HEK293 (cell line): Measurements from ENCODE around the gene DNAH8.

Experiments
- GFI1B ChIP-seq: fragments of 450-650 bp; formaldehyde crosslinking; IDR thresholded peaks from 2 replicates; pipeline ENCODE4 v1.5.1; 2016; ENCODE audit warnings: missing biosample characterization, missing genetic modification characterization
- GLI2 ChIP-seq: fragments of 450-650 bp; formaldehyde crosslinking; IDR thresholded peaks from 2 replicates; pipeline ENCODE4; 2017; ENCODE audit warnings: missing biosample characterization, missing genetic modification characterization, low read depth, borderline replicate concordance
- HOXA7 ChIP-seq: sonication (generic); formaldehyde crosslinking; IDR thresholded peaks from 2 replicates; pipeline ENCODE4 v1.8.1; 2022; ENCODE audit warnings: missing genetic modification reagents, borderline replicate concordance
- INSM2 ChIP-seq: fragments of 450-650 bp; formaldehyde crosslinking; IDR thresholded peaks from 2 replicates; pipeline ENCODE4 v1.5.1; 2016; ENCODE audit warnings: missing biosample characterization, missing genetic modification characterization
- KLF1 ChIP-seq: fragments of 450-650 bp; formaldehyde crosslinking; IDR thresholded peaks from 2 replicates; pipeline ENCODE4 v1.5.1; 2016; ENCODE audit warnings: missing biosample characterization, missing genetic modification characterization
- PRDM1 ChIP-seq: fragments of 450-650 bp; formaldehyde crosslinking; IDR thresholded peaks from 2 replicates; pipeline ENCODE4; 2016; ENCODE audit warnings: missing biosample characterization, missing genetic modification characterization
- WT1 ChIP-seq: fragments of 450-650 bp; formaldehyde crosslinking; IDR thresholded peaks from 2 replicates; pipeline ENCODE4 v1.5.1; 2016; ENCODE audit warnings: missing biosample characterization, missing genetic modification characterization
- ZBTB1 ChIP-seq: fragments of 450-650 bp; formaldehyde crosslinking; IDR thresholded peaks from 2 replicates; pipeline ENCODE4 v1.5.1; 2016; ENCODE audit warnings: missing biosample characterization, missing genetic modification characterization
- ZEB2 ChIP-seq: fragments of 450-650 bp; formaldehyde crosslinking; IDR thresholded peaks from 2 replicates; pipeline ENCODE4 v1.5.1; 2016; ENCODE audit warnings: missing biosample characterization, missing genetic modification characterization
- ZFP3 ChIP-seq: fragments of 450-650 bp; formaldehyde crosslinking; IDR thresholded peaks from 2 replicates; pipeline ENCODE4 v1.5.1; 2016; ENCODE audit warnings: low read depth, missing biosample characterization, missing genetic modification characterization
- ZFP37 ChIP-seq: fragments of 450-650 bp; formaldehyde crosslinking; IDR thresholded peaks from 2 replicates; pipeline ENCODE4 v1.5.1; 2016; ENCODE audit warnings: missing biosample characterization, missing genetic modification characterization
- ZFP41 ChIP-seq: fragments of 450-650 bp; formaldehyde crosslinking; IDR thresholded peaks from 2 replicates; pipeline ENCODE4 v1.5.1; 2016; ENCODE audit warnings: missing biosample characterization, missing genetic modification characterization, borderline replicate concordance
- ZNF10 ChIP-seq: fragments of 450-650 bp; formaldehyde crosslinking; IDR thresholded peaks from 2 replicates; pipeline ENCODE4 v1.5.1; 2017; ENCODE audit warnings: missing biosample characterization, missing genetic modification characterization
- ZNF202 ChIP-seq: fragments of 450-650 bp; formaldehyde crosslinking; IDR thresholded peaks from 2 replicates; pipeline ENCODE4 v1.5.1; 2016; ENCODE audit warnings: missing biosample characterization, missing genetic modification characterization, borderline replicate concordance
- ZNF211 ChIP-seq: fragments of 450-650 bp; formaldehyde crosslinking; IDR thresholded peaks from 2 replicates; pipeline ENCODE4 v1.5.1; 2016; ENCODE audit warnings: low read depth, missing biosample characterization, missing genetic modification characterization
- ZNF23 ChIP-seq: fragments of 450-650 bp; formaldehyde crosslinking; IDR thresholded peaks from 2 replicates; pipeline ENCODE4 v1.5.1; 2016; ENCODE audit warnings: missing biosample characterization, missing genetic modification characterization, borderline replicate concordance
- ZNF311 ChIP-seq: fragments of 450-650 bp; formaldehyde crosslinking; IDR thresholded peaks from 2 replicates; pipeline ENCODE4 v1.5.1; 2017; ENCODE audit warnings: missing biosample characterization, missing genetic modification characterization, borderline replicate concordance
- ZNF391 ChIP-seq: fragments of 450-650 bp; formaldehyde crosslinking; IDR thresholded peaks from 2 replicates; pipeline ENCODE4 v1.5.1; 2016; ENCODE audit warnings: low read depth, missing biosample characterization, missing genetic modification characterization, borderline replicate concordance
- ZNF416 ChIP-seq: fragments of 450-650 bp; formaldehyde crosslinking; IDR thresholded peaks from 2 replicates; pipeline ENCODE4 v1.5.1; 2016; ENCODE audit warnings: missing biosample characterization, missing genetic modification characterization
- ZNF426 ChIP-seq: fragments of 450-650 bp; formaldehyde crosslinking; IDR thresholded peaks from 2 replicates; pipeline ENCODE4 v1.5.1; 2017; ENCODE audit warnings: missing biosample characterization, missing genetic modification characterization, mild to moderate bottlenecking, inconsistent platforms, moderate library complexity
- ZNF473 ChIP-seq: fragments of 450-650 bp; formaldehyde crosslinking; IDR thresholded peaks from 2 replicates; pipeline ENCODE4 v1.5.1; 2017; ENCODE audit warnings: missing biosample characterization, missing genetic modification characterization
- ZNF501 ChIP-seq: fragments of 450-650 bp; formaldehyde crosslinking; IDR thresholded peaks from 2 replicates; pipeline ENCODE4 v1.5.1; 2016; ENCODE audit warnings: missing biosample characterization, missing genetic modification characterization
- ZNF558 ChIP-seq: fragments of 450-650 bp; formaldehyde crosslinking; IDR thresholded peaks from 2 replicates; pipeline ENCODE4 v1.5.1; 2016; ENCODE audit warnings: missing biosample characterization, missing genetic modification characterization
- ZNF585B ChIP-seq: fragments of 450-650 bp; formaldehyde crosslinking; IDR thresholded peaks from 2 replicates; pipeline ENCODE4 v1.5.1; 2016; ENCODE audit warnings: missing biosample characterization, missing genetic modification characterization
- ZNF626 ChIP-seq: fragments of 450-650 bp; sonication (Bioruptor Pico); formaldehyde crosslinking; IDR thresholded peaks from 2 replicates; pipeline ENCODE4 v1.5.1; 2018; ENCODE audit warnings: missing biosample characterization, missing genetic modification characterization, inconsistent platforms
- ZNF645 ChIP-seq: fragments of 450-650 bp; formaldehyde crosslinking; IDR thresholded peaks from 2 replicates; pipeline ENCODE4; 2016; ENCODE audit warnings: missing biosample characterization, missing genetic modification characterization
- ZNF692 ChIP-seq: fragments of 450-650 bp; formaldehyde crosslinking; IDR thresholded peaks from 2 replicates; pipeline ENCODE4 v1.5.1; 2016; ENCODE audit warnings: missing biosample characterization, missing genetic modification characterization
- ZNF747 ChIP-seq: fragments of 450-650 bp; formaldehyde crosslinking; IDR thresholded peaks from 2 replicates; pipeline ENCODE4 v1.5.1; 2016; ENCODE audit warnings: missing biosample characterization, missing genetic modification characterization
- ZNF777 ChIP-seq: fragments of 450-650 bp; formaldehyde crosslinking; IDR thresholded peaks from 2 replicates; pipeline ENCODE4 v1.5.1; 2017; ENCODE audit warnings: missing biosample characterization, missing genetic modification characterization, borderline replicate concordance
- ZSCAN16 ChIP-seq: fragments of 450-650 bp; formaldehyde crosslinking; IDR thresholded peaks from 2 replicates; pipeline ENCODE4 v1.5.1; 2016; ENCODE audit warnings: missing biosample characterization, missing genetic modification characterization
- ZSCAN30 ChIP-seq: fragments of 450-650 bp; IDR thresholded peaks from 2 replicates; pipeline ENCODE4 v1.5.1; 2018; ENCODE audit warnings: missing biosample characterization, mild to moderate bottlenecking, missing genetic modification characterization, moderate library complexity
- TF ChIP-seq, protein P1 (sequence below): fragments of 450-650 bp; formaldehyde crosslinking; conservative IDR thresholded peaks from 2 replicates; pipeline ENCODE4 v1.5.1; 2016; ENCODE audit warnings: low read depth, missing biosample characterization, missing genetic modification characterization

The DNAH8 gene

GRCh38 chr6:38702558-38703397 is 12.3 kb upstream of the DNAH8 start, which contains the start of gene GLO1 (continued):
- TF ChIP-seq ZNF645 (tag by site-specific recombination) (no peak), ZSCAN16 (tag by site-specific recombination) (0 out of 2 replicates have a peak, but pooled peaks have one; percentile 11), ZEB2 (peak; percentile 46; the same call in 1 of the 2 replicates), ZNF211 (no peak), ZFP37 (peak; percentile 83; the same call in 1 of the 2 replicates), ZNF626 (tag by site-specific recombination) (no peak), ZNF391 (tag by site-specific recombination) (0 out of 2 replicates have a peak, but pooled peaks have one; percentile 55), WT1 (no peak), PRDM1 (tag by site-specific recombination) (no peak), INSM2 (no peak), ZNF747 (tag by site-specific recombination) (no peak), ZNF692 (tag by site-specific recombination) (peak; percentile 100), HOXA7 (CRISPR knock-in tag) (no peak), ZNF585B (tag by site-specific recombination) (no peak), ZNF426 (tag by site-specific recombination) (no peak), ZNF311 (tag by site-specific recombination) (no peak), ZNF202 (tag by site-specific recombination) (no peak), ZNF416 (tag by site-specific recombination) (no peak), GLI2 (tag by site-specific recombination) (no peak), ZFP41 (tag by site-specific recombination) (no peak), ZNF501 (tag by site-specific recombination) (0 out of 2 replicates have a peak, but pooled peaks have one; percentile 64), ZNF777 (tag by site-specific recombination) (peak; percentile 59; the same call in 1 of the 2 replicates), GFI1B (tag by site-specific recombination) (no peak), ZNF10 (no peak), ZNF558 (tag by site-specific recombination) (no peak), ZFP3 (tag by site-specific recombination) (no peak), ZNF473 (no peak), ZNF23 (no peak), ZSCAN30 (tag by site-specific recombination) (peak; percentile 86), KLF1 (peak; percentile 49; the same call in 1 of the 2 replicates), ZBTB1 (tag by site-specific recombination) (no peak)
- TF ChIP-seq, protein P1, sequence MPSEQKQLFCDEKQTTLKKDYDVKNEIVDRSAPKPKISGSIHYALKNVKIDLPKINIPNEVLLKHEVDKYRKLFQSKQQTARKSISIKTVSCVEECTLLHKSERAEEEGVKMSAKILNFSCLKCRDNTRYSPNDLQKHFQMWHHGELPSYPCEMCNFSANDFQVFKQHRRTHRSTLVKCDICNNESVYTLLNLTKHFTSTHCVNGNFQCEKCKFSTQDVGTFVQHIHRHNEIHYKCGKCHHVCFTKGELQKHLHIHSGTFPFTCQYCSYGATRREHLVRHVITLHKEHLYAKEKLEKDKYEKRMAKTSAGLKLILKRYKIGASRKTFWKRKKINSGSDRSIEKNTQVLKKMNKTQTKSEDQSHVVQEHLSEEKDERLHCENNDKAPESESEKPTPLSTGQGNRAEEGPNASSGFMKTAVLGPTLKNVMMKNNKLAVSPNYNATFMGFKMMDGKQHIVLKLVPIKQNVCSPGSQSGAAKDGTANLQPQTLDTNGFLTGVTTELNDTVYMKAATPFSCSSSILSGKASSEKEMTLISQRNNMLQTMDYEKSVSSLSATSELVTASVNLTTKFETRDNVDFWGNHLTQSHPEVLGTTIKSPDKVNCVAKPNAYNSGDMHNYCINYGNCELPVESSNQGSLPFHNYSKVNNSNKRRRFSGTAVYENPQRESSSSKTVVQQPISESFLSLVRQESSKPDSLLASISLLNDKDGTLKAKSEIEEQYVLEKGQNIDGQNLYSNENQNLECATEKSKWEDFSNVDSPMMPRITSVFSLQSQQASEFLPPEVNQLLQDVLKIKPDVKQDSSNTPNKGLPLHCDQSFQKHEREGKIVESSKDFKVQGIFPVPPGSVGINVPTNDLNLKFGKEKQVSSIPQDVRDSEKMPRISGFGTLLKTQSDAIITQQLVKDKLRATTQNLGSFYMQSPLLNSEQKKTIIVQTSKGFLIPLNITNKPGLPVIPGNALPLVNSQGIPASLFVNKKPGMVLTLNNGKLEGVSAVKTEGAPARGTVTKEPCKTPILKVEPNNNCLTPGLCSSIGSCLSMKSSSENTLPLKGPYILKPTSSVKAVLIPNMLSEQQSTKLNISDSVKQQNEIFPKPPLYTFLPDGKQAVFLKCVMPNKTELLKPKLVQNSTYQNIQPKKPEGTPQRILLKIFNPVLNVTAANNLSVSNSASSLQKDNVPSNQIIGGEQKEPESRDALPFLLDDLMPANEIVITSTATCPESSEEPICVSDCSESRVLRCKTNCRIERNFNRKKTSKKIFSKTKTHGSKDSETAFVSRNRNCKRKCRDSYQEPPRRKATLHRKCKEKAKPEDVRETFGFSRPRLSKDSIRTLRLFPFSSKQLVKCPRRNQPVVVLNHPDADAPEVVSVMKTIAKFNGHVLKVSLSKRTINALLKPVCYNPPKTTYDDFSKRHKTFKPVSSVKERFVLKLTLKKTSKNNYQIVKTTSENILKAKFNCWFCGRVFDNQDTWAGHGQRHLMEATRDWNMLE (tag by site-specific recombination) = 0 out of 2 replicates have a peak, but pooled peaks have one; percentile 18
